ENCODE measurements around the gene C5.

DNA sequence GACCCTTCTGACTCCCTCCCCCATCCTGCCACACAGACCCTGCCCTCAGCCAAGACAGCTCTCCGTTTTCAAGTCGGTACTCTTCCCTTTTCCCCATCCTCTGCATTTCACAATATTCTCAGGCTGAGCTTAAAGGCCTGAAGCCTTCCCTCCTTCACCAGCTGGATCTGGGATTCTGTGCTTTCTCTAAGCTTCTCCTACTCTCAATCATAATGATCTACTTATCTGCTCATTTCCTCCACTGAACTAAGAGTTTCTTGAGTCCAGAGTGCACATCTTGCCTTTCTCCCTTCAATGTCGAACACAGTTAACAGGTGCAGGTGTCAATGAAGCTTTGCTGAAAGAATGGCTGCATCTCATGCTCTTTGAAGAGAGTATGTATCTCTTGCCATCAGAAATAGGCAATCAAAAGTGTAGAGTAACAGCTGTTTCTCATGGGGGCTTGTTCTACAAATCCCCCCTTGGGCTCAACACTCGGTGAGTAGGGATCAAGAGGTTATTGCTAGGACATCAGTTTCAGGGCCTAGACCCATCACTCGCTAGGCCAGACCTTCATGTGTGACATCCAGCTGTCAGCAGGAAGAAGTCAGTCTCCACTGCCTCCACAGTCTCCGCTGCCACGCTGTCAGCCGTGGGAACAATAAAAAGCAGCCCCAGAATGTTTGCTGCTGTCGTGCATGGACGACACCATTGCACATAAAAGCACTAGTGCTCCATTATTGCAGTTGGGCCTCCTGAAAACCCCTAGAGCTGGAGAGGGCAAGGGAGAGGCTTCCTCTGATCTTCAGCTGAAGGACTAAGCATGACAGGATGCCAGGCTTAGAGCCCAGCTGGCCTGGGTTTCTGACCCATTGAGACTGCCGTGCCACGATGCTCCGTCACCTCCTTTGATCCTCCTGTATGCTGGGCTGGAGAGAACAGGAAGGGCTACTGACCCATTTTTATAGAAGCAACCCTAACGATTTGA is 147.2 kb downstream of the C5 start:
- TF ChIP-seq, protein P1, sequence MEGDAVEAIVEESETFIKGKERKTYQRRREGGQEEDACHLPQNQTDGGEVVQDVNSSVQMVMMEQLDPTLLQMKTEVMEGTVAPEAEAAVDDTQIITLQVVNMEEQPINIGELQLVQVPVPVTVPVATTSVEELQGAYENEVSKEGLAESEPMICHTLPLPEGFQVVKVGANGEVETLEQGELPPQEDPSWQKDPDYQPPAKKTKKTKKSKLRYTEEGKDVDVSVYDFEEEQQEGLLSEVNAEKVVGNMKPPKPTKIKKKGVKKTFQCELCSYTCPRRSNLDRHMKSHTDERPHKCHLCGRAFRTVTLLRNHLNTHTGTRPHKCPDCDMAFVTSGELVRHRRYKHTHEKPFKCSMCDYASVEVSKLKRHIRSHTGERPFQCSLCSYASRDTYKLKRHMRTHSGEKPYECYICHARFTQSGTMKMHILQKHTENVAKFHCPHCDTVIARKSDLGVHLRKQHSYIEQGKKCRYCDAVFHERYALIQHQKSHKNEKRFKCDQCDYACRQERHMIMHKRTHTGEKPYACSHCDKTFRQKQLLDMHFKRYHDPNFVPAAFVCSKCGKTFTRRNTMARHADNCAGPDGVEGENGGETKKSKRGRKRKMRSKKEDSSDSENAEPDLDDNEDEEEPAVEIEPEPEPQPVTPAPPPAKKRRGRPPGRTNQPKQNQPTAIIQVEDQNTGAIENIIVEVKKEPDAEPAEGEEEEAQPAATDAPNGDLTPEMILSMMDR (IDR thresholded peaks at IDR 0.05) = no peak
- no peak for TF ChIP-seq EP300 (IDR thresholded peaks at IDR 0.05)
